MM.1S (cell line): ENCODE results near the gene TMEM62.
A peak's percentile ranks its signal among the peaks of the same experiment; 100 is the strongest.

ENCODE experiments used
- DNase-seq: peaks from one replicate; pipeline ENCODE4 v3.0.0-alpha.2; 2015
- H2AFZ ChIP-seq: fragments of 300-600 bp; sonication (generic); 2 replicates; pipeline ENCODE4 v1.6.0; 2016; ENCODE audit warnings: antibody characterized with exemption, low read length
- H3F3A ChIP-seq: fragments of 300-600 bp; sonication (generic); 2 replicates; pipeline ENCODE4 v1.6.1; 2016; ENCODE audit warnings: mild to moderate bottlenecking, antibody characterized with exemption, low read length, moderate library complexity, mixed read lengths; ENCODE audit not compliant: insufficient read depth
- H3K27ac ChIP-seq: fragments of 300-600 bp; sonication (generic); 2 replicates; pipeline ENCODE4 v1.5.1; 2016; ENCODE audit warnings: mild to moderate bottlenecking, low read length
- H3K27me3 ChIP-seq: fragments of 300-600 bp; sonication (generic); replicated peaks from 2 replicates; pipeline ENCODE4 v1.6.0; 2016; ENCODE audit warnings: low read length; ENCODE audit not compliant: insufficient read depth
- H3K36me3 ChIP-seq: fragments of 300-600 bp; sonication (generic); replicated peaks from 2 replicates; pipeline ENCODE4 v1.6.1; 2016; ENCODE audit warnings: mild to moderate bottlenecking, low read length, mixed read lengths; ENCODE audit not compliant: insufficient read depth
- H3K4me1 ChIP-seq: fragments of 300-600 bp; sonication (generic); 2 replicates; pipeline ENCODE4 v1.6.1; 2016; ENCODE audit warnings: low read length, mixed read lengths
- H3K4me2 ChIP-seq: fragments of 300-600 bp; sonication (generic); 2 replicates; pipeline ENCODE4 v1.6.0; 2016; ENCODE audit warnings: low read depth, low read length
- H3K4me3 ChIP-seq: fragments of 300-600 bp; sonication (generic); 2 replicates; pipeline ENCODE4 v1.5.1; 2016; ENCODE audit warnings: low read length, mixed read lengths
- H3K79me2 ChIP-seq: fragments of 300-600 bp; sonication (generic); 2 replicates; pipeline ENCODE4 v1.6.1; 2016; ENCODE audit warnings: mixed run types, low read length, mixed read lengths
- H3K9ac ChIP-seq: fragments of 300-600 bp; sonication (generic); 2 replicates; pipeline ENCODE4 v1.6.1; 2016; ENCODE audit warnings: low read length, mixed read lengths
- H3K9me2 ChIP-seq: fragments of 300-600 bp; sonication (generic); replicated peaks from 2 replicates; pipeline ENCODE4 v1.6.1; 2016; ENCODE audit warnings: mild to moderate bottlenecking, low read length, mixed read lengths; ENCODE audit not compliant: insufficient read depth
- H3K9me3 ChIP-seq: fragments of 300-600 bp; sonication (generic); replicated peaks from 2 replicates; pipeline ENCODE4 v1.6.1; 2016; ENCODE audit warnings: mild to moderate bottlenecking, low read length, mixed read lengths; ENCODE audit not compliant: insufficient read depth
- H4K20me1 ChIP-seq: fragments of 300-600 bp; sonication (generic); 2 replicates; pipeline ENCODE4 v1.6.1; 2016; ENCODE audit warnings: mild to moderate bottlenecking, low read length, moderate library complexity, mixed read lengths; ENCODE audit not compliant: insufficient read depth
- EZH2 ChIP-seq: fragments of 300-600 bp; sonication (generic); optimal IDR thresholded peaks from 2 replicates; pipeline ENCODE3; 2017; ENCODE audit warnings: low read depth, mild to moderate bottlenecking, antibody characterized with exemption, low read length, mixed read lengths
- EZH2phosphoT487 ChIP-seq: fragments of 300-600 bp; sonication (generic); IDR thresholded peaks from 2 replicates; pipeline ENCODE4 v1.6.1; 2018; ENCODE audit warnings: antibody characterized with exemption, low read length
- TF ChIP-seq, protein P1 (sequence below): fragments of 300-600 bp; sonication (generic); IDR thresholded peaks from 2 replicates; pipeline ENCODE4 v1.5.1; 2016; ENCODE audit warnings: antibody characterized with exemption, low read length, mixed read lengths

The TMEM62 gene

DNA sequence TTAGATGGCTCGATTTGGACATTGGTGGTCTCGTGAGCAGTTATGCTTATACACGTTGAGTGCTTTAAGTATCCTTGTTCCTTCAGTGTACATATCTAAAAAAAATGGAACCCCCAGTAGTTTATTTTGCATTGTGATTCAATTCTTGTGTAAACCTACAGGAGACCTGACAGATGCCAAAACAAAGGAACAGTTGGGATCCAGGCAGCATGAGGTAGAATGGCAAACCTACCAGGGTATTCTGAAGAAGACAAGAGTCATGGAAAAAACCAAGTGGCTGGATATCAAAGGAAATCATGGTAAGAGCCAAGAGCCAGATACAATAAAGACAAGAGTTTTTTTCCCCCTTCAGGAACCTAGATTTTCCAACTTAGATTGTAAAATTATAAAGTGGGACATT is 2.0 kb downstream of the TMEM62 start:
- no peak for DNase-seq
- Histone ChIP-seq H3K9me2 (no peaks in the 10 kb centered on the region), H3K27me3 (no peaks in the 10 kb centered on the region), H3F3A (peaks cover 14% of the 10 kb centered on the region), H3K9me3 (no peaks in the 10 kb centered on the region), H4K20me1 (no peaks in the 10 kb centered on the region), H3K4me2 (peak overlapping the region; percentile 77; the same call in 1 of the 2 replicates), H2AFZ (no peak overlapping the region), H3K27ac (no peak overlapping the region), H3K79me2 (peaks cover 47% of the 10 kb centered on the region), H3K9ac (no peak overlapping the region), H3K4me1 (peaks cover 8% of the 10 kb centered on the region; the same call in 1 of the 2 replicates), H3K4me3 (no peak overlapping the region), H3K36me3 (peaks cover 13% of the 10 kb centered on the region; the same call in 1 of the 2 replicates)
- no peak for TF ChIP-seq EZH2phosphoT487
- TF ChIP-seq EZH2: no peak
- TF ChIP-seq, protein P1, sequence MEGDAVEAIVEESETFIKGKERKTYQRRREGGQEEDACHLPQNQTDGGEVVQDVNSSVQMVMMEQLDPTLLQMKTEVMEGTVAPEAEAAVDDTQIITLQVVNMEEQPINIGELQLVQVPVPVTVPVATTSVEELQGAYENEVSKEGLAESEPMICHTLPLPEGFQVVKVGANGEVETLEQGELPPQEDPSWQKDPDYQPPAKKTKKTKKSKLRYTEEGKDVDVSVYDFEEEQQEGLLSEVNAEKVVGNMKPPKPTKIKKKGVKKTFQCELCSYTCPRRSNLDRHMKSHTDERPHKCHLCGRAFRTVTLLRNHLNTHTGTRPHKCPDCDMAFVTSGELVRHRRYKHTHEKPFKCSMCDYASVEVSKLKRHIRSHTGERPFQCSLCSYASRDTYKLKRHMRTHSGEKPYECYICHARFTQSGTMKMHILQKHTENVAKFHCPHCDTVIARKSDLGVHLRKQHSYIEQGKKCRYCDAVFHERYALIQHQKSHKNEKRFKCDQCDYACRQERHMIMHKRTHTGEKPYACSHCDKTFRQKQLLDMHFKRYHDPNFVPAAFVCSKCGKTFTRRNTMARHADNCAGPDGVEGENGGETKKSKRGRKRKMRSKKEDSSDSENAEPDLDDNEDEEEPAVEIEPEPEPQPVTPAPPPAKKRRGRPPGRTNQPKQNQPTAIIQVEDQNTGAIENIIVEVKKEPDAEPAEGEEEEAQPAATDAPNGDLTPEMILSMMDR: no peak

DNA sequence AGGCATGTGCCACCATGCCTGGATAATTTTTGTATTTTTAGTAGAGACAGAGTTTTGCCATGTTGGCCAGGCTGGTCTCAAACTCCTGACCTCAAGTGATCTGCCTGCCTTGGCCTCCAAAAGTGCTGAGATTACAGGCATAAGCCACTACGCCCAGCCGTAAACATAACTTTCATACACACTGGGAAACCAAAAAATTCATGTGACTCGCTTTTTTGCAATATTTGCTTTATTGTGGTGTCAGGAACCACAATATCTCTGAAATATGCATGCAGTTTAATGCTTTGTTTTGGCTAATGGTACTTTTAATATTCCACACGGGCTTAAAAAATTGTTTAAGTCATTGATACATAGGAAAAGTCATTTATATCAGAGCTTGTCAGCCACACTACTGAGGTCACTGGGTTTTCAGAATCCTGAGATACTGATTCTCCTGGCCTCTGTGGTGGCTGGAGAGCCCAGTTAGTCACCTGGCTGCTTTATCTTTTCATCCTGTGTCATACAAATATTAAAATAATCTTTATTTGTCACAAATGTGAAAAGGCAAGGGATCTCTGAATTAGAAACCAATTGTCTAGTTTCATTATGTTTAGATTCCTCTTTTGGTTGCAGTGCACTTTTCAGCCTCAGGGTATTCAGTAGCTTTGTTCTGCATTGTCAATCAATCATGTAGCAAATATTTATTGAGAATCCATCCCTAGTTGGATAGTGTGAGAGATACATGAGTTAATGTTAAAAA is 10.0 kb downstream of the TMEM62 start:
- Histone ChIP-seq H3K36me3 (peaks cover 2% of the 10 kb centered on the region; the same call in 1 of the 2 replicates), H3K9ac (no peak overlapping the region), H3K27me3 (no peaks in the 10 kb centered on the region), H3K9me3 (no peaks in the 10 kb centered on the region), H3K4me1 (peaks cover 13% of the 10 kb centered on the region), H3K9me2 (no peaks in the 10 kb centered on the region), H3F3A (0 out of 2 replicates have a peak, but pooled peaks cover 4% of the 10 kb centered on the region), H3K4me2 (no peak overlapping the region), H3K4me3 (no peak overlapping the region), H4K20me1 (no peaks in the 10 kb centered on the region), H3K27ac (no peak overlapping the region), H2AFZ (no peak overlapping the region), H3K79me2 (peaks cover 11% of the 10 kb centered on the region; the same call in 1 of the 2 replicates)
- no peak for TF ChIP-seq EZH2phosphoT487
- TF ChIP-seq, protein P1: no peak; the same call in 1 of the 2 replicates
- no peak for TF ChIP-seq EZH2
- no peak for DNase-seq

DNA sequence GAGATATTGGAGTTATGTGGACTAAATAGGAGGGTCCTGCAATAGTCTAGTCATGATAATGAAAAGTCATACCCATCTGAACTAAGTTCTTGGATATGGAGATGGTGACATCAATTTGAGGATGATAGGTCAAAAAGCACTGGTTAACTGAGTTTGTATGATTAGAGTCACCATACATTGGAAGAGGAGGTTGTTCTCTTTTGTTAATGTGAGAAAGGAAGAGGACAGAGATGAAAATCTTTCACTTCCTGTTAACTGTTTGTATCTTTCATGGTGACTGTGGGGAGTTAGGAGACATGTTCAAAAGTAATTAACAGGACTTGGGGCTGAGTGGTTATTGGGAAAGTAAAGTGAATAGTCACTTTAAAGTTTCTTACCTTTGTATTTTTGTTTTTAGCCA is 11.1 kb downstream of the TMEM62 start:
- H3K4me3 ChIP-seq: no peak overlapping the region
- 0 out of 2 replicates have a peak, but pooled peaks cover 6% of the 10 kb centered on the region for H3K36me3 ChIP-seq
- no peaks in the 10 kb centered on the region for H4K20me1 ChIP-seq
- H3K4me1 ChIP-seq: peaks cover 13% of the 10 kb centered on the region
- TF ChIP-seq EZH2phosphoT487 (no peak), EZH2 (no peak)
- TF ChIP-seq, protein P1: no peak
- H2AFZ ChIP-seq: no peak overlapping the region
- no peak overlapping the region for H3K9ac ChIP-seq
- no peak for DNase-seq
- H3K9me3 ChIP-seq: no peaks in the 10 kb centered on the region
- H3K79me2 ChIP-seq: peaks cover 8% of the 10 kb centered on the region; the same call in 1 of the 2 replicates
- no peak overlapping the region for H3K4me2 ChIP-seq
- no peaks in the 10 kb centered on the region for H3K9me2 ChIP-seq
- H3K27ac ChIP-seq: no peak overlapping the region
- 0 out of 2 replicates have a peak, but pooled peaks cover 4% of the 10 kb centered on the region for H3F3A ChIP-seq
- H3K27me3 ChIP-seq: no peaks in the 10 kb centered on the region
